IPS DF 6.9 (cell line): ENCODE results near the gene RAP1GAP2.
"Not testable (repeated sequence)": the region's sequence is repeated elsewhere in the genome, so short reads cannot be mapped to it uniquely, and the experiment has no call there.

Experiments
- DNase-seq: peaks from one replicate; pipeline ENCODE4 v3.0.0-alpha.2; 2013; ENCODE audit warnings: low read depth, low spot score
- H3K27ac ChIP-seq: one replicate; pipeline ENCODE4 v1.5.1; 2013; ENCODE audit warnings: low read length, control low read depth
- H3K27me3 ChIP-seq: 2 replicates; pipeline ENCODE4 v1.6.1; 2013; ENCODE audit warnings: mild to moderate bottlenecking, low read length; ENCODE audit not compliant: control insufficient read depth, insufficient read depth
- H3K36me3 ChIP-seq: 2 replicates; pipeline ENCODE4 v1.6.1; 2013; ENCODE audit warnings: low read length; ENCODE audit not compliant: control insufficient read depth, insufficient read depth
- H3K4me1 ChIP-seq: 2 replicates; pipeline ENCODE4 v1.6.1; 2013; ENCODE audit warnings: low read length; ENCODE audit not compliant: control insufficient read depth, insufficient read depth
- H3K4me3 ChIP-seq: 2 replicates; pipeline ENCODE4 v1.5.1; 2013; ENCODE audit warnings: mild to moderate bottlenecking, low read length
- H3K9me3 ChIP-seq: 2 replicates; pipeline ENCODE4 v1.6.1; 2013; ENCODE audit warnings: low read length, inconsistent platforms; ENCODE audit not compliant: control insufficient read depth, insufficient read depth
- WGBS: extraction: QIAGEN DNeasy Blood & Tissue Kit; methylation state at CpG from one replicate; pipeline ENCODE4 v1.1.7; 2013; ENCODE audit warnings: mixed read lengths, missing lambda C conversion rate; ENCODE audit not compliant: insufficient read length, insufficient coverage; 5-methylcytosine and 5-hydroxymethylcytosine counted together

Gene RAP1GAP2

GRCh38 chr17:3029213-3029913, 233.1 kb downstream of the RAP1GAP2 start:
- Histone ChIP-seq H3K9me3 (no peaks in the 10 kb centered on the region), H3K4me3 (no peak overlapping the region), H3K36me3 (peaks cover 31% of the 10 kb centered on the region), H3K27me3 (no peaks in the 10 kb centered on the region), H3K4me1 (no peaks in the 10 kb centered on the region), H3K27ac (no peak overlapping the region)
- DNase-seq = no peak
- no CpG with 5 or more reads among the region's 19 CpGs for WGBS

- Histone ChIP-seq H3K9me3 (no peaks in the 10 kb centered on the region), H3K27ac (no peak overlapping the region), H3K27me3 (no peaks in the 10 kb centered on the region), H3K4me3 (no peak overlapping the region), H3K4me1 (no peaks in the 10 kb centered on the region), H3K36me3 (peaks cover 31% of the 10 kb centered on the region)
- DNase-seq = no peak
- WGBS = no CpG with 5 or more reads among the region's 7 CpGs
Observed at GRCh38 chr17:3030096-3030495, 233.9 kb downstream of the RAP1GAP2 start.

DNA sequence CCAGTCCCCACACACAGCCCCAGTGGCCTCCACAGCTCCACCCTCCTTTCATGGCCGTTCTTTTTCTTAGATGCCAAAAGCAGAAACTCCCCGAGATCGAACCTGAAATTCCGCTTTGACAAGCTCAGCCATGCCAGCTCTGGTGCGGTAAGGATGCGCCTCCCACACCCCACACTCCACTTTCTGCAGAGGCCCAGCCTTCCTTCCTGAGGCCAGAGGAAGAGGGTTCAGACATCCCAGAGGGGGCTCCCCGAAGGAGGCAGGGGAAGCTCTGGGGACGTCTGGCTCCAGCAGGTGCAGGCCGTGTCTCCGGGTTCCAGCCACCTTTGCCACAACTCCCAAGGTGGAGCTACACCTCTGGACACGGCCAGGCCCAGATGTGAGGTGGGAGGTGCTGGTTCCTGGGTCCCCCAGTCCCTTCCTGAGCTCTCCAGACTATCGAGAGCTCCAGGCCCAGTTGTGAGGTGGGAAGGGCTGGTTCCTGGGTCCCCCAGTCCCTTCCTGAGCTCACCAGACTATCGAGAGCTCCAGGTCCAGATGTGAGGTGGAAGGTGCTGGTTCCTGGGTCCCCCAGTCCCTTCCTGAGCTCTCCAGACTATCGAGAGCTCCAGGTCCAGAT, 234.7 kb downstream of the RAP1GAP2 start:
- no CpG with 5 or more reads among the region's 14 CpGs for WGBS
- H3K4me3 ChIP-seq, H3K9me3 ChIP-seq, H3K4me1 ChIP-seq, H3K27ac ChIP-seq, H3K27me3 ChIP-seq, DNase-seq: not testable (repeated sequence)
- peaks cover 31% of the 10 kb centered on the region for H3K36me3 ChIP-seq

DNA sequence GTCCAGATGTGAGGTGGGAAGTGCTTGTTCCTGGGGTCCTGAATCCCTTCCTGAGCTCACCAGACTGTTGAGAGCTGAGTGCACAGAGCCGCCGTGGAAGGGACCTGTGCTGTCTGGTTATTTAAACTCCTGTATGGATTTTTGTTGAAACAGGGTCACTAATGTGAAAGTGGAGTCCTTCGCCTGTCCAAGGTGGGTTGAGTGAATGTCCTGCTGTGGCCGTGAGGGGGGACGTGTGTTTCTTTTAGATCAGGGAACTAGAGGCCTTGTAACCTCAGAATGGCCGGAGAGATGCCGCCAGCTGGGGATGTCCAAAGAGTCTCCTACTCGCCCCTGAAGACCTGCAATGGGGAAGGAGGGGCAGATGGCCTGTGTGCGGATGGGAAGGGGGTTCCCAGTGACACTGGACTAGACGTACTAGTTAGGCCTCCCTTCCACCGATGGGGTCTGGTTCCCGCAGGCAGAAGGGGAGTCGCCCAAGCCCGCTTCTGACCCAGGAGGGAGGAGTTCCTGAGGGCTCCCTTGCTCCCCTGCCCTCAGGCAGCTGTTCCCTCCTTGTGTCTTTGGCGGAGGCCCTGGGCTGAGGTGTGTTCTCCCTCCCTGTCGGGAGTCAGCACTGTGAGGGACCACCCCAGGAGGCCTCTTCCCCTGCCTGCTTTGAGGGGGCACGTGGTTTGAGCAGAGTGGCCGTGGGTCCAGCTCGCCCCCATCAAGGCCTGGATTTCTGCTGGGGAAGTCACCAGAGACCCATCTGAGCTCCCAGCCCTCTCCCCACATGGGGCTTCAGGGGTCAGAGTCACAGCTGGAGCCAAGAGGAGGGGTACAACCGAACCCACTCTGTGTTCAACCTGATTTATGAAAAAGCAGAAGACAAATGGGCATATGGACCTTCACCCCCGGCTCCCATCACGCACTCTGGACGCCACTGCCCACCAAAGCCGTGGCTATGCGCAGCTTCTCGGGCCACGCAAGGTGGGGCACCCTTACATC, 236.3 kb downstream of the RAP1GAP2 start:
- no peak for DNase-seq
- no peaks in the 10 kb centered on the region for H3K4me1 ChIP-seq
- no peaks in the 10 kb centered on the region for H3K27me3 ChIP-seq
- H3K27ac ChIP-seq = no peak overlapping the region
- no peak overlapping the region for H3K4me3 ChIP-seq
- no peaks in the 10 kb centered on the region for H3K9me3 ChIP-seq
- peaks cover 23% of the 10 kb centered on the region for H3K36me3 ChIP-seq
- no CpG with 5 or more reads among the region's 27 CpGs for WGBS

DNA sequence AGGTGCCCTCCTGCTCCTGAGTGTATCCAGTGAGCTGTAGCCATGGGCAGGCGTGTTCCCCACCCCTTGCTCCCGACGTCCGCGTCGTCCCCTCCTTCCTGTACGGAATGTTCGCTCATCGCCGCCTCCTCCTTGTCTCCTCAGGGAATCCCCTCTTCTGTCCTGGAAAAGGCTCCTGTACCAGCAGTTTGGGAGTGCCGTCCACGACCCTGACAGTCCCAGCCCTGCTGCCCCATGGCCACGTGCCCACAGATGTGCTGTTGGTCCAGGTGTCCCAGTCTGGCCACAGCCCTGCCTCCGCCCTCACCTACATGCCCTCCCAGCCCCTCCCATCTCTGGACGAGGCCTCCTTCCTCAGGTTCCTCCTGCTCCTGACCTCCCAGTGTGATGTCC, 237.0 kb downstream of the RAP1GAP2 start:
- WGBS = no CpG with 5 or more reads among the region's 15 CpGs

GRCh38 chr17:3033741-3034577, 237.7 kb downstream of the RAP1GAP2 start:
- Histone ChIP-seq H3K36me3 (peaks cover 21% of the 10 kb centered on the region), H3K27me3 (no peaks in the 10 kb centered on the region), H3K9me3 (no peaks in the 10 kb centered on the region), H3K4me3 (no peak overlapping the region), H3K4me1 (no peaks in the 10 kb centered on the region), H3K27ac (no peak overlapping the region)
- no CpG with 5 or more reads among the region's 26 CpGs for WGBS
- DNase-seq = no peak

More for the DNA sequence above, 237.0 kb downstream of the RAP1GAP2 start:
- Histone ChIP-seq H3K36me3 (peaks cover 21% of the 10 kb centered on the region), H3K27me3 (no peaks in the 10 kb centered on the region), H3K27ac (no peak overlapping the region), H3K4me3 (no peak overlapping the region), H3K9me3 (no peaks in the 10 kb centered on the region), H3K4me1 (no peaks in the 10 kb centered on the region)
- no peak for DNase-seq

- no peak overlapping the region for H3K27ac ChIP-seq
- no peak for DNase-seq
- no peaks in the 10 kb centered on the region for H3K27me3 ChIP-seq
- no peak overlapping the region for H3K4me3 ChIP-seq
- no CpG with 5 or more reads among the region's 9 CpGs for WGBS
- no peaks in the 10 kb centered on the region for H3K9me3 ChIP-seq
- peaks cover 16% of the 10 kb centered on the region for H3K36me3 ChIP-seq
- H3K4me1 ChIP-seq = no peaks in the 10 kb centered on the region
Observed at GRCh38 chr17:3034578-3034920, 238.3 kb downstream of the RAP1GAP2 start.

DNA sequence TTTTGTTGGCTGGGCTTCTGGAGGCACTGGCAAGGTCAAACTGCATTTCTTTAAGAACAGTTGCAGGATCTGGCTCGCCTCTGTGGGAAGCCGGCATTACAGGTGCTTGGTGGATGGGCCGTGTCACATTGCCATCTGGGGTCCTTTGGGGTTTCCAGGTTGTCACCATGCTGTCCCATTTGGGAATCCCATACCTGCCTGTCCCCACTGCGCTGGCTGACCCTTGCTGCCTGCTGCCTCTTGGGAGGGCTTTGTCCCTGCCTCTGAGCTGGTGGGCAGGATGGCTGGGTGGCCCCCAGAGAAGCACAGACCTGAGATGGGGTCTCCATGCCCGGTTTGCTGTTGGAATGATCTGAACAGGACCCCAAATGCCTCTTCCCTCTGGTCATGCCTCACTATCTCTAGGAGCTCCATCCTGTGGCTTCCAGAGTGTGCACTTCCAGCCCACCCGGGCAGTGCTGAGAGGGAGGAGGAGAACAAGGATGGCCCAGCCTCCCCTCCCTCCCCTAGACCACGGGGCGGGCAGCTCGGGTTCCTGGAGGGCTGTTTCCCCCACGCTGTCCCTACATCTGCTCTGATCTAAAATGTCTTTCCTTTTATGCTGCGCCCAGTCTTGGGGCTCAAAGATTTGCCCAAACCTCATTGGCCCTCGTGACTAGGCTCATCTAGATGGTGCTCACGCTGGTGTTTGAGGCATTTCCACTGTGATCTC, 239.2 kb downstream of the RAP1GAP2 start:
- no peaks in the 10 kb centered on the region for H3K4me1 ChIP-seq
- no peak for DNase-seq
- no peak overlapping the region for H3K4me3 ChIP-seq
- H3K9me3 ChIP-seq = no peaks in the 10 kb centered on the region
- WGBS = no CpG with 5 or more reads among the region's 13 CpGs
- peaks cover 14% of the 10 kb centered on the region for H3K36me3 ChIP-seq
- no peak overlapping the region for H3K27ac ChIP-seq
- no peaks in the 10 kb centered on the region for H3K27me3 ChIP-seq

DNA sequence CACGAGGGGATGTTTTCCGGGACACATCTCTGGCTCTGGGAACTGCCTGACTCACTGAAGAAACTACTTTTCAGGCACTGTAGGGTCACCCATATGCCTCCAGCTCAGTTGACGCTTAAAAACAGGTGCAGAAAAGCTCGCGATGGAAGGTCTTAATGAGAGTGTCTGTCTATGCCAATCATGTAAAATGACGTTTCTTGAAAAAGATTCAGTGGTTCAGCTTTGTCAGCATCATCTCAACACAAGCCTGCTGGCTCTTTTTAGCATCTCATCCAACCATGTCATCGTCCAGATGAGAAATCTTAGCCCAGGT, 239.7 kb downstream of the RAP1GAP2 start:
- Histone ChIP-seq H3K27me3 (no peaks in the 10 kb centered on the region), H3K27ac (no peak overlapping the region), H3K9me3 (no peaks in the 10 kb centered on the region), H3K36me3 (peaks cover 11% of the 10 kb centered on the region), H3K4me3 (no peak overlapping the region), H3K4me1 (no peaks in the 10 kb centered on the region)
- no CpG with 5 or more reads among the region's 7 CpGs for WGBS
- DNase-seq = no peak
